Stimulated activated CD4-positive, alpha-beta T cell treated with anti-CD3 and anti-CD28 coated beads, Interleukin-4, amount 100 ng/mL, for 4 hours (primary cell): ENCODE measurements around the gene YOD1.

Source experiments
- DNase-seq, 2 experiments: peaks; one replicate each; pipeline ENCODE4 v3.0.0-alpha.2; 2020

The YOD1 gene

DNA sequence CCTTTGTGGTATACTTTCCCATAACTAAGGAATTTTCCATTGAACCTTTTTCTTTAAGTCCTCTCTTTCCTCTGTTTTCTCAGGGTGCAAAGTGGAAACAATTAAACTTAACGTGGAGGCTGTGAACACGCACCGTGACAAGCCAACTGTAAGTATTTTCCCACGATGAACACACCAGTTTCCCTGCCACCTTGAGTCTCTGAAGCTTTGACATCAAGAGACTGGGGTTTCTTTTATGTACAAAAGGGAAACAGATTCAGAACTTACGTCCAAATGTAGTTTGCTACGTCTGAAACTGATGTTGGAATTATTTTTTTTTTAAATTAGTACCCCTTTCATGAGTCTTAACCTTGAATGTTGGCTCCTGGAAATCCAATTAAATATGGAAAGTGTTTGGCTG is 20.4 kb upstream of the YOD1 start:
- no peak for DNase-seq

DNA sequence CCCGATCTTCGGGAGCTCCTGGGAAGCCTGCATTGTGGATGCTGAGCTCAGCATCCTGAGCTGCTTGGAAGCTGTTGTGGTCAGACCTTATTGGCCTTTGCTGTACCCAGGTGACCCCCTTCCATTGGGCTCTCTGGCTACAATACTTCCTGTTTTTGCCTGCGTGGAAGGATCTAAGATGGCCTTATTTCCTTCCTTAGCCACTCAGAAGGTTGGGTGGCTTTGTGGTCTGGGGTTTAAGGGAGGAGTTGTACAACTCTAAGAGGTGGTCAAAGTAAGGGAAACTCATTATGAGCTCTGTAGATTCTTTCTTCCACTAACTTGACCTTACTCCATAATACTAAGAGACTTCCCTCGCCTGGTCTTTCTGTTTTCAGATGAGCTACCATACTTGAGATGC is 19.8 kb upstream of the YOD1 start:
- DNase-seq, result no peak

DNA sequence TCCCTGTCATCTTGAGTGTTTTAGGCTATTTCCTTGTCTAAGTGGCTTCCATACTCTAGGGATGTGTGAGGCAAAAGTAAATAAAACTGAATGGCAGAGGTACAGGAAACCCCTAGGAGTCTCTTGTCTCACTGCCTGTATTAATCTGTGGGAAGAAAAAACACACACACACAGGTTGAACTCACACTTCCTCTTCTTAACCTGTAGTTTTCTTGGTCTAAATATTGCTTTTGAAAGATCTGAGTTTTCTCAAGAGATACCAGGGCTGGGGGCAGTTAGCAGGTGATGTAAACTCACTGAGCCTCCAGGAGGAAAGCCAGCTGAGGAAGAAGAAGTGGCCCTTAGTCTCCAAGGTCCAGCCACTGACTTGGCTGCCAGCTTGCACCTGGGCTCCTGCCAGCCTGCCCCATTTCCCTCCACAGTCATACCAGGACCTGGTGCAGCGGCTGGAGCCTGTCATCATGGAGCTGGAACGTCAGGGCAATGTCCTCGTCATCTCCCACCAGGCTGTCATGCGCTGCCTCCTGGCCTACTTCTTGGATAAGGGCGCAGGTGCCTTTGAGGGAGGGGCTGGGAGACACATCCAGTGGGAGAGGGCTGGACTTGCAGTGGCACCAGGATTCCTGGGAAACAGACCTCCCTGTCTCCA is 19.0 kb upstream of the YOD1 start:
- no peak for DNase-seq

DNA sequence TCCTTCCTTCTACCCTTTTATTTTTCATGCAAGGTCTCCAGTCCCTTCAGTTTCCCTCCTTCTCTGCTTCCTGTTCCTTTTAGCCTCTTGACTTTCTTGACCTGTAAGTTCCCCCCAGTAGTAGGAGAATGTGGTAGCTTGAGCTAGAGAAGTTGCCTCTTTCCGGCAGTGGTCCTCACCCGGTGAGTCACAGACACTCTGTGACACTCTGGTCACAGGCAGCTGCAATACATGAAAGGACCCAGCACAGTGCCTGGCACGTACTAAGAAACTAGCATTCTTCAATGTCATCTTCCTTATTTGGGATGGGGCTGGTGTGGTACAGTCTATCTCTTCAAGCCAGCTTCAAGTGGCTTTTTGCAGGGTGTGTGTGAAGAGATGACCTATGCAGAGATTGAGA is 18.1 kb upstream of the YOD1 start:
- no peak for DNase-seq

DNA sequence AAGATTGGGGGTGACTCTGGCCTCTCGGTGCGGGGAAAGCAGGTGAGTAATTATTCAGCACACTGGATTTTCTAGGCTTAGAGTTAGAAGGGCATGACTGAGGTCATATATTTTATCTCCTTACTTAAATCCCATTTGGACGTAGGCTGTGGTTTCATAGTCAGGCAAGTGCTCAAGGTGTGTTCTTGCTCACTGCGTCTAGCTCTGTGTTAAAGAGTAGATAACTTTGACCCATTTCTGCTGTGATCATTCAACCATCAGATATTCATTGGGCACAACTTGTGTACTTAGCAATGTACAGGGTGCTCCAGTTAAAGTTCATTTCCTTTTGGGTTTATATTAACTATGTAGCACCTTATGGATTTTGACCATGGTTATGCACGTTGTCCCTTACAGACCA is 16.7 kb upstream of the YOD1 start:
- DNase-seq, result no peak

DNA sequence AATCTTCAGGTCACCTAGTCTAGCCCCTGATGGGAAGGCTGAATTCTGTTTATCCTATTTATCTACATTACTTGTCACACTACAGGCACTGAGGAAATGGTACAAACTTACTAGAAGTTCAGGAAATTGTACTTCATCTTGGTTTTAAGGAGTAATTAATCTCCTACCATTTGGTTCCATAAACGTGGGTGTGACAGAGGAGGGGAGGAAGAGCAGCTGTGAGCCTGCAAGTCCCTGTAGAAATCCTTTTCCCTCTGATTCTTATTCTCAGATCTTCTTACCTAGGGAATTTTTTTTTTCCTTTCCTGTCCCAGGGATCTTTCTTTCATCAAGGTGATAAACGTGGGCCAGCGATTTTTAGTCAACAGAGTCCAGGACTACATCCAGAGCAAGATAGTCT is 16.2 kb upstream of the YOD1 start:
- DNase-seq, result no peak

DNA sequence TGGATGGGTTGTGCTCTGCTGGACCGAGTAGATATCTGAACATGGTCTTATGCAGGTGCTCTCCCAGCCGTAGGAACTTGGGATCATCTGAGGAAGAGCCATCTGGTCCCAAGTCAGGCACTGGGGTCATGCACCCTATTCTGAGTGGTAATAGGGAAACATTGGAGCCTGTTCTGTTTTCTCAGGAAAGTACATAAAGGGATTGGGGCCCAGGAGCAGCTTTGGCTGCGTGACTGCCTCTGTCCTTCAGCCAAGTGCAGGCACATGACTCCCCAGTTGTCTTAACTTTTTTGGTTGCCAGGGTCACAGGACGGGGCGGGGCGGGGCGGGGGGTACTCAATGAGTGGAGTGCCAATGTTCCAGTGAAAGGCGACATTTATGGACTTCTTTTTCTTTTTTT is 13.6 kb upstream of the YOD1 start:
- DNase-seq, result no peak

DNA sequence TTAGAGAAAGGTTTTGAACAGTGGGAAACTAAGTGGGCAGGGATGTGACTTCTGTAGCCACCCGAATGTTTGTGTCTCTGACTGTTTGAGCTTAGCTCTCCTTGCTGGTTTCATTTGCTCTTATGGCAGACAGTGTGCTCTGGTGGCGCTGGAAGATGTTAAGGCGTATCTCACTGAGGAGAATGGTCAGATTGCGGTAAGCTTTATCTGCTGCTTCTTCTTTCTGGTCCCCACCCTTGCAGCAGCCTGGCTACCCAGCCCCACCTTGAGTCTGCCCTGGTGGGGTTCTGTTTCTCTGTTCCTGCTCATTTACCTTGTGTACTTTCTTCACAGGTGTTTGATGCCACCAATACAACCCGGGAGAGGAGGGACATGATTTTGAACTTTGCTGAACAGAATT is 12.0 kb upstream of the YOD1 start:
- DNase-seq, result no peak

DNA sequence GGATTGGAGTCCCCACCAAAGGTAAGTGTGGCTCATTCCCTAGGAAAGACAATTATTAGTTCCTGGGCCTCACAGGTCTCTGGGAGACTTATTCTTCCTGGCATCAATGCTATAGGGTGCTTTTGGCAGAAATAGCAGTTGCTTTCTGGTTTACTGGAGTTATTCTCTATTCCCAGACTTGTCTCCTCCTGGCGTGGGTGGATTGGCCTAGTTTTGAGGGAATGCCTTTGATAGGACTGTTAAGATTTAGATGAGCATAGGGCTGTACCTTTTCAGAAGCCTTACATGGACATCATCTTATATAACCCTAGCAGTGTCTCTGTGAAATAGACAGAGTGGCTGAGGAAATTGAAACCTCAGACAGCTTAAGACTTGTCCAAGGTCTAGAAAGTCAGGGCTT is 11.1 kb upstream of the YOD1 start:
- DNase-seq, result no peak

DNA sequence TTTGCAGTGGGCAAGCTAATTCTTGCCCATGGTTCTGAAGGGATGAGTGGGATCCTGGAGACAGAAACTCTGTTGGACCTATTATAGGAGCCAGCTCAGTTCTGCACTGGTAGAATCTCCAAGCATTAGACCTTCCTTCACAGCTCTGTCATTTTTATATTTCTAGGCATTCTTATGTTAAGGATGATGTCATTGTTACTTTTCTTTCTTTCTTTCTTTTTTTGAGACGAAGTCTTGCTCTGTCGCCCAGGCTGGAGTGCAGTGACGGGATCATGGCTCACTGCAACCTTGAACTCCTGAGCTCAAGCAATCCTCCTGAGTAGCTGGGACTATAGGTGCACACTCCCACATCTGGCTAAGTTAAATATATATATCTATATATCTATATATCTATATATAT is 9.6 kb upstream of the YOD1 start:
- DNase-seq, result no peak

DNA sequence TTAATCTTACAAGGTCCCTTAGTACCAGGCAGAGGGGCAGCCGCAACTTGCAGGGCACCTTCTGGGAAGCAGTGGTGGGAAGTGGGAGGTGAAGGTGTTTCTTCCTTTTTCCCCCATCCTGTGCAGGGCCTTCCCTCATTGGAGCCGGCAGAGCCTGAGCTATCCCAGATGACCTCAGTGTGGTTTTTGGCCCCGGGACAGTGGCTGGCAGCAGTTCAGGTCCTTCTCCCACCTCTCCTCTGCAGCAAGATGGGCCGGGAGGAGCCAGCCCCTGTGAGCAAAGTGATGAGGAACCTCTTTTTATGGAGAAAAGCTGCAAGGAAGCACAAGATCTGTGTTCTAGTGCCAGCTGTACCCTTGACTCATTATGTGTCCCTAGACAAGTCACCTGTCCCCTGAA is 8.9 kb upstream of the YOD1 start:
- no peak for DNase-seq

DNA sequence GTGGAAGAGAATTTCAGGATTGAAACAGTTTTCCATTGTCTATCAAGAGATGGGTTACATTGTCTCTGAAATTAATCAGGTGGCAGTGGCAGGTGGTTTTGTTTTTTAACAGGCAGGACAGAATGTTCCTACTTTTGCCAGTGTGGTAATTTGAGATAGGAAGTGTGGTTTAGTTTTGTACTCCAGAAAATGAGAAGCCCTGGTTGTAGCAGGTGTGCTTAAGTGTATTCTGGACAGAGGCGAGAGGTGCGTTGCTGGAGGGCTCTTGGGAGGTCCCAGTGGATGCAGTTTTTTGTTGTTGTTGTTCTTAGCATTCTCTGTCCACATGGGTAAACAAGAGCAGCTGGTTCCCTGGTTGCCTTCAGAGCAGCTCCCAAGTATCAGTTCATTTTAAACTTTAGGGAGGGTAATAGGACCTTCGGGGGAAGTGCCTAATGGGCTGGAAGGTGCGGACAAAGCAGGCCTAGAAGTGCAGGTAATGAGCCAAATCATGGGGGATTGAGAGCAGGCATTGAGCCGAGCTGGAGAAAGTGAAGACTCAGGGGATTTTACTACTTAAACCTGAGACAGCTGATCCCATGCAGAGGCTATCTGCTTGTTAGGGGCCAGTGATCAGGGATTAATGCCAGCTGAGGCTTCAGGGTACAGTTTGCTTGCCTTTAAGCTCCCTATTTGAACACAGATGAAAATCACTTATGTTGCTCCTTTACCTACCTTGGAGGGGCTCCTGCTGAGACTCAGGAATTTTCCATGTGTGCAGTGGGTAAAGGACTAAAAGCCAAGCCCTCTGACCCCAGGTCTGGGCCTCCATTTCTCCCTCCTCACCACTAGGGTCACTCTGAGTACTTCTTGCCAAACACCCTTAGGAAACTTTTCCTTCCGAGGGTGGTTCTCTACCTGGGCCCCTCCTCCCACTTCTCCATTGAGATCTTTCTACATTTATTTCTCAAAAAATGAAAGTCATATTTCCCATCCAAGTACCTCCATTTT is 8.2 kb upstream of the YOD1 start:
- no peak for DNase-seq

DNA sequence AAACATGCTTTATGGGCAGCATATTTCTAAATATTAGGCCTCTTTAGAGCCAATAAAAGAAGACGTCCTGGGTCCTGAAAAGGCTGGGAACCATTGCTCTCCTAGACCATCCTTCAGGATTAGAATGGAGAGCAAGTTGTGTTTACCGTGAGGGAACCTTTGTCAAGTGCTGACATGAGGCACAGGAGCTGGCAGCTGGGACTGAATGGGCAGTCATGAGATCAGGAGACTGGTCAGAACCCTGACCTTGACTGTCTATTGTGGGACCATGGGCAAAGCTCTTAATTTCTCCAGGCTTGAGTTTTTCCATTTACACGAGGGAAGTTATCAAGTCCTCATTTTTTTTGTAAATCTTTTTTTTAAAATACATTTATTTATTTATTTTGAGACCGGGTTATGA is 7.2 kb upstream of the YOD1 start:
- DNase-seq, result no peak

DNA sequence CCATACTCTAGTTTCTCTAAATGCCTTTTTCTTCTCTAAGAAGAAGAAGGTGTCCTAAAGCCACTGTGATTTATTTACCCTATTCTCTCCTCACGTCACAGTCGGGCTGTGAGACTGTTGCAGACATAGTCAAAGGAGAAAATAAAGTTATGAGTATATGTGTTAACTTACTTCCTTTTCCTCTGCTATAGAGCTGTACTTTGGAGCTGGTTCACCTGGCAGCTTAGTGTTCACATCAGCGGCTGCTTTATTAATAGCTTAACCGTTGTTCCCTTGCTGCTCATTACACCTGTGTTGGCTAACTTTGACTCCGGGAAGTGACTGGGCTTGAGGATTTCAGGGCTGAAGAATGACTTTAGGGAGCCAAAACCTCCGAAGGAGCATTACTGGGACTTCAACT is 5.7 kb upstream of the YOD1 start:
- DNase-seq, result no peak

DNA sequence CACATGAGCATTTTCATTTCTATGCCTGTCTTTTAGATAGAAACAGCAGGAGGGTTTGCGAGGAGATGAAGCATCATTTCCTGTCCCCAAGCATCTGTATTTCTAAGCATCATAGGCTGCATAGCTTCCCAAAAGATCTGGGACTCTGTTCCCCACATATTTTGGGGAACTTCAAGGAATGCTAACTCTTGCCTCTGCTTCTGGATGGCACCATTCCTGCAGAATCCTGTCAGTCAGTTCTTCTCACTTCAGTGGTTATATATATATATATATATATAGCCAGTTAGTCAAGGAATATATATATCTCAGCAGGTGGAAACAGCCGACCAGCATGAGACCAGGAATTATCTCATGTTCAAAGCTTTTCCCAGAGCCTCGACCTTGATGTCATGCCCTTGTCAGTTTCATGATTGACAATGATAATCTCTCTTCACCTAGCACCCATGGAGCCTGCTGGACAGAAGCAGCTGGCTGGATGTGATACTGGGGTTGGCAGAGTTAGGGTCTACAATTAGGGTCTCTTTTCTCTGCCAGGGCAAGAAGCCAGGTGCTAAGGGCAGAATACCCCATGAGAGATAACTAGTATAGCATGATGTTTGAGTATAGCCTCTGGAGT is 4.5 kb upstream of the YOD1 start:
- no peak for DNase-seq

DNA sequence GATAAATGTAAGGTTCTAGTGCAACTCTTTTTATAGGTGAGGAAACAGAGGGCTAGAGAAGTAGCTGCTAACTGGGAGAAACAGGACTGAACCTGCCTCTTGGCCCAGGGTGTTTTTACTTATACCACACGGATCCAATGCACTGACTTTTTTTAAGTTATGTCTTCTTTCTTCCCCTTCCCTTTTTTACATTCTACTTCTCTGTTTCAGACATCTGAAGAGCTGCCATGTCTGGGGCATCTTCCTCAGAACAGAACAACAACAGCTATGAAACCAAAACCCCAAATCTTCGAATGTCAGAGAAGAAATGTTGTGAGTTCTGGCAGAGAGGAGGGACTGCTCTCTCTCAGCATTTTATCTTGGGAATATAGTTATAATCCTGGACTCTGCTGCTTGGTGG is 3.5 kb upstream of the YOD1 start:
- DNase-seq, result no peak

DNA sequence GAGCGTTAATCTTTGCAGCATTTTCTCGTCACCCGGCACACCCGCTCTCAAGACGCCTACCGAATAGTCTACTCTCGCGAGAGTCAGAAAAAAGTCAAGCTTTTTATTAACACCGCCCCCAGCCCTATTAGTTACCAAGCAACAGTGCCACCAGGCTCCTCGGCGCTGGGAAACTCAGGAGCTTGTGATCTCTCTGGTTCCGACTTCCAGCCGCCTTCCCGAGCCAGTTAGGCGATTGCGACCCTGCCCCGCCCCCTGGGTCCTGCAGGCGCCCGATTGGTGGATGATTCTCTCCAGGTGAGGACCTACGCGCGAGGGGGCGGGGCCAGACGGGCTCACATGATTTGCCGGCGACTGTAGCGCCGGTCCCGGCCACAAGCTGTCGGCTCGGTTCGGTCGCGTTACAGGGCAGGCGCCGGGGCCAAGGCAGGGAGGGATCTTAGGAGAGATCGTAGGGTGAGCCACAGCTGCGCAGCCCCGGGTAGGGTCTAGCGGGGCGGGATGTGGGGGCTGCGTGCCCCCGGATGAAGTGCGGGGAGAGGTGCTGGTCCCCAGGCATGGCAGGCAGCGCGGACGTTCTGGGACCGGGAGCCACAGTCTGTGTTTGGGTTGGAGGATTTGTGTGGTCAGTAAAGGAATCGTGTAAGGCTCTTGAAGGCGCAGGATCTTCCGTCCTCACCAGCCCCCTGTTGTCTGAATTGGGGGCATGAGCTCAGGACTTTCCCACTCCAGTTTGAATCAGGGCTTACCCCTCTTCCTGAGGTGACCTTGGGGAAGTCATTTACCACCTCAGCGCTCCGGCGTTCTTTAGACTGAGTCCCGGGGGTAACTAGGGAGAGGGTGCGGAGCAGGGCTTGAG is 2.1 kb upstream of the YOD1 start, which contains the start of gene PFKFB2:
TSS of gene PFKFB2 (plus strand) at position 365 of the 859 bp plus-strand sequence. CDS start 1,443 bp downstream, outside the sequence.
- peak; percentile 93 to 96 for DNase-seq

DNA sequence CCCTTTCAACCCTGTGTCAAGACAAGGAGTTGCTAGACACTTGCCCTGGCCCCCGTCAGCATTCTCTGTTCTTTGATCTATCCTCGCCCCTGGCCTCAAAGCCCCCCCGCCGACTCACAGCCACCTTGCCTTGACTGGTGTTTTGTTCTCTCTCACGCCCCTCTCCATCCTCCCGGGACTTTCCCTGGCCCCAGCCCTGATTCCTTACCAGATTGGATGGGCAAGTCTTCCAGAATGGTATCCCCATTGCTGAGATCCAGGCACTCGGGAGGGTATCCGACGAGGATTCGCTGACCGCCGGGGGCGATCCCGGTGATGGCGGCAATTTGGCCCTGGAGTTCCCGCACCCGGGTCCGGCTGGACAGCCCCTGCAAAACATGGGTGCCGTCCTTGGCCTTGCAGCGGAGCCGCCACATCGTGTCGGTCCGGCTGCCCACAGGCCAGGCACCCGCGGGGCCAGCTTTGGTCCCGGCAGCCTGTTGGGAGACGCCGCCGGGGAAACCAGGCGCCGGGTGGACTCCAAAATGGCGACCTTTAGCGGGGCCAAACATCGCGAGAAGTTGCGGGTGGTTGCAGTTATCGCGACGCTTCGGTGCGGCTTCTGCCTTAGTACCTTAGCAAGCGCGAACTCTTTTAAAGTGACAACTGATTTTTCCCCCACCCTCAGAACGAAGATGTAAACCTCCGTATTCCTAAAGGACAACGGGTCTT is 373 bp downstream of the YOD1 start:
- peak; percentile 85 to 87 for DNase-seq

DNA sequence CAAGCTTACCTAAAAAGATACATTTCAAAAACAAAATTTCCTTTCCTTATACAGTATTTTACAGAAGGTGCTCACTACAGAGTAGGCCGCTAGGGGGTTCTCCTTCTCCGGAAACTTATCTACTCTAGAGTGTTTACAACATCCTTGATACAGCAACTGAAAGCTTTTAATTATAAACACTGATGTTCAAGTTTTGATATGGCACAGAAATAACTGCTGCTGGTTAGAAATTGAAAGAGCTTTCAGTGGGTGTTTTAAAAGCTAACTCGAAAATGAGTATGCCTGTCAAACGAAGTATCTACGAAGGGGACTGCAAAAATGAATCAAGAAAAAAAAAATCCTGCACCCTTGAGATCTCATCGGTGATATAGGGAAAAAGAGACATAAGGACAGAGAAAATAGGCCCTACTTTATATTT is 1.0 kb downstream of the YOD1 start:
- DNase-seq, result peak; percentile 26 to 45

DNA sequence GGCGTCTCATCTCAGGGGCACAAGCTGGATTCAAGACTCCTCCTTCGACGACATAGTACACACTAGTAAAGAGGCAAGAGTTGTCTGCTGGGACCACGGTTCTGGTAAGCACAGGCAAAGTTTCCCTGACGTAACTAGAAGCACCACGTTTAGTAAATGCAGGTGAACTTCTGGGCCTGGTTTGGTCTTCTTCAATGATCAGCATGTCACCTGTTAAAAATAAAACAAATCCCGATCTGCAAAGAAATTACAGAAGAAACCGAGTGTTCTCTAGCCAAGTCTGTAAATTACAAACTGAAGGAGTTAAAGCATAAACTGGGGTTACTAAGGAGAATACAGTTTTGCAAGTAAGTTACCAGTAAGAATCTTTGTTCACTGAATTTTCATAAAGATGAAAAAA is 1.5 kb downstream of the YOD1 start:
- DNase-seq, result no peak

DNA sequence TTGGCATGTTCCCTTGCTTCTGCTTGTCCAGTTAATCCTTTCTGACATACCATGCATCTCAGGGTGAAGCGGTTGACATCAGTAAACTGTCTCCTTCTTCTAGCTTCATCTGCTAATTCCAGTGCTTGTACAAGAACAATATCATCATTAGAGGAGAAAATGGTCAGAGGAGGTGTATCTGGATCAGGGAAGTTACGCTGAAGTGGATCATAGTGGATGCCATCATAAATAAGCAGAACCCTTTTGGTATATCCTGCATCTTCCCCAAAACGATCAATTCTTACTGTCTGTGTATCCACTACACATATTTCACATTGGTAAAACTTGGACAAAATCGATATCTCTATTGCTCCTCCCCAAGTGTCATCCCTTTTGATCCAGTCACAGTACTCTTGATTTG is 2.0 kb downstream of the YOD1 start:
- DNase-seq, result no peak

DNA sequence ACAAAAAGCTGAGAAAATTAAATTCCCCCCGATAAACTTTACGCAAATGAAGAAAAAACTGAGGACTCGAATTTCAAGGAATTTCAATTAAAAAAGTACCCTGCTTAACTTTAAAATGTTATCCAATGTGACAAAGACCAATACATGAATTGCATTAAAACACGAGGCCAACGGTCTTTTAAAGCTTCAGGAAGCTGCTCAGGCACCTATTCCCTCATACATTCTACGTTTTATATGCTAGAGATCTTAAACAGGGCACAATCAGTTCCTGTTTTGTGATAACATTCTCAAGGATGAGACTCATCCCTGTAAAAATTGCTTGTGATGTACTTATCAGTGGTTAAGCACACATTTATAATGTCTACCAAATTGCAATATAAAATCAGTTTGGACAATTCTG is 3.0 kb downstream of the YOD1 start:
- DNase-seq, result no peak
